Lung (tissue), 12 donors: ENCODE results near the gene SETDB1. TPM values are rescaled to one million over a fixed set of nuclear protein-coding genes. Genes with fewer than 3 reads are reported as not detected.

Experiments
- ATAC-seq: fragments of 200-7000 bp; cut with Tn5 transposase; one replicate; pipeline ENCODE4 v1.9.1; 2020; ENCODE audit warnings: moderate number of reproducible peaks; ENCODE audit not compliant: insufficient read depth, low FRiP score
- DNase-seq, 3 donors: peaks; one replicate each; pipeline ENCODE4 v3.0.0-alpha.2; 2013 to 2017
- H3K27ac ChIP-seq, 2 donors: one replicate each; pipeline ENCODE4 v1.5.1; 2013; ENCODE audit warnings: mild to moderate bottlenecking in 2 of 2, moderate library complexity in 2 of 2, control low read depth in 1 of 2, inconsistent platforms in 1 of 2, low read depth in 1 of 2, low read length in 1 of 2
- H3K27me3 ChIP-seq, 3 donors: one replicate each; pipeline ENCODE4 v1.5.1; 2013; ENCODE audit warnings: low read length in 2 of 3; ENCODE audit not compliant: control insufficient read depth in 3 of 3, insufficient read depth in 3 of 3
- H3K36me3 ChIP-seq, 4 donors: one replicate each; pipeline ENCODE4 v1.5.1; 2013; ENCODE audit warnings: low read length in 4 of 4, mild to moderate bottlenecking in 1 of 4, moderate library complexity in 1 of 4; ENCODE audit not compliant: control insufficient read depth in 4 of 4, insufficient read depth in 4 of 4
- H3K4me1 ChIP-seq, 5 donors: one replicate each; pipeline ENCODE4 v1.5.1; 2013; ENCODE audit warnings: low read length in 5 of 5, mild to moderate bottlenecking in 2 of 5, moderate library complexity in 1 of 5; ENCODE audit not compliant: control insufficient read depth in 5 of 5, insufficient read depth in 5 of 5
- H3K4me3 ChIP-seq: one replicate; pipeline ENCODE4 v1.5.1; 2013; ENCODE audit warnings: mild to moderate bottlenecking, control low read depth, moderate library complexity
- H3K9ac ChIP-seq, 2 donors: one replicate each; pipeline ENCODE4 v1.5.1; 2013; ENCODE audit warnings: low read length in 2 of 2, control low read depth in 1 of 2; ENCODE audit not compliant: insufficient read depth in 1 of 2
- H3K9me3 ChIP-seq, 4 donors: one replicate each; pipeline ENCODE4 v1.5.1; 2013; ENCODE audit warnings: low read length in 3 of 4, mild to moderate bottlenecking in 1 of 4, moderate library complexity in 1 of 4; ENCODE audit not compliant: control insufficient read depth in 4 of 4, insufficient read depth in 3 of 4
- WGBS, 2 donors: extraction: QIAGEN DNeasy Blood & Tissue Kit; methylation state at CpG; one replicate each; pipeline ENCODE4 v1.1.7; 2013; 5-methylcytosine and 5-hydroxymethylcytosine counted together
- polyA plus RNA-seq, 2 donors: library from polyadenylated mRNA; stranded (reverse); fragments of 200-250 nt; gene quantifications; one replicate each; pipeline ENCODE4 v1.2.1, GENCODE V29; 2013
- total RNA-seq, 2 donors: library from RNA; depleted of rRNA in 1 of 2; stranded (reverse); fragments of >200 nt in 1 of 2; gene quantifications; one replicate each; pipeline ENCODE4 v1.2.1, GENCODE V29; 2014 to 2021
- TF ChIP-seq, protein P1 (sequence below): IDR thresholded peaks from 2 replicates; pipeline ENCODE4 v1.5.1; 2012; ENCODE audit warnings: mild to moderate bottlenecking; ENCODE audit errors: control extremely low read depth, extremely low read depth
- donor health status: control.
- donor health status: control.
- donor health status: Bipolar disorder and iron deficiency.
- donor health status: healthy.
- donor health status: DM: yes; HTN: yes; CAD: no.

Gene SETDB1
- total and polyA plus RNA-seq, 4 donors, result 20.0 to 56.2 (median 32.6) TPM

DNA sequence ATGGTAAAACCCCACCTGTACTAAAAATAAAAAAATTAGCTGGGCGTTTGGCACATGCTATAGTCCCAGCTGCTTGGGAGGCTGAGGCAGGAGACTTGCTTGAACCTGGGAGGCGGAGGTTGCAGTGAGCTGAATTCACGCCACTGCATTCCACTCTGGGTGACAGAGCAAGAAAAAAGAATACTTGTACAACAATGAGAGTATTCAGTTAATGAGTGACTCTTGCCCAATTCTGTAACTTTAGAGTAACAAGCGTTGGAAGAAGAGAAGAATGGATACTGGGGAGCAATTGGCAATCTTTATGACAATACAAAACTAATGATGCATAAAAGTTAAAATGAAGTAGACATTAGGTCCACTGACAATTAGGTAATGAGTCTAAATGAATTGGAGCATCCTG lies 66.5 kb downstream of the SETDB1 start:
- Histone ChIP-seq H3K4me1 (no peaks in the 10 kb centered on the region), H3K27ac (no peak overlapping the region), H3K9me3 (no peaks in the 10 kb centered on the region), H3K27me3 (no peaks in the 10 kb centered on the region), H3K36me3 (peaks cover 0 to 8% (median 3%) of the 10 kb centered on the region in 4 donors), H3K4me3 (no peak overlapping the region), H3K9ac (no peak overlapping the region)
- DNase-seq (no peak), ATAC-seq (no peak)
- TF ChIP-seq, protein P1, sequence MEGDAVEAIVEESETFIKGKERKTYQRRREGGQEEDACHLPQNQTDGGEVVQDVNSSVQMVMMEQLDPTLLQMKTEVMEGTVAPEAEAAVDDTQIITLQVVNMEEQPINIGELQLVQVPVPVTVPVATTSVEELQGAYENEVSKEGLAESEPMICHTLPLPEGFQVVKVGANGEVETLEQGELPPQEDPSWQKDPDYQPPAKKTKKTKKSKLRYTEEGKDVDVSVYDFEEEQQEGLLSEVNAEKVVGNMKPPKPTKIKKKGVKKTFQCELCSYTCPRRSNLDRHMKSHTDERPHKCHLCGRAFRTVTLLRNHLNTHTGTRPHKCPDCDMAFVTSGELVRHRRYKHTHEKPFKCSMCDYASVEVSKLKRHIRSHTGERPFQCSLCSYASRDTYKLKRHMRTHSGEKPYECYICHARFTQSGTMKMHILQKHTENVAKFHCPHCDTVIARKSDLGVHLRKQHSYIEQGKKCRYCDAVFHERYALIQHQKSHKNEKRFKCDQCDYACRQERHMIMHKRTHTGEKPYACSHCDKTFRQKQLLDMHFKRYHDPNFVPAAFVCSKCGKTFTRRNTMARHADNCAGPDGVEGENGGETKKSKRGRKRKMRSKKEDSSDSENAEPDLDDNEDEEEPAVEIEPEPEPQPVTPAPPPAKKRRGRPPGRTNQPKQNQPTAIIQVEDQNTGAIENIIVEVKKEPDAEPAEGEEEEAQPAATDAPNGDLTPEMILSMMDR, result no peak
- 71 to 79% methylated on average over 4 of the region's 4 CpGs for WGBS, 2 donors

GRCh38 chr1:150994248-150994647 lies 68.1 kb downstream of the SETDB1 start:
- Histone ChIP-seq H3K36me3 (peaks cover 3 to 24% (median 11%) of the 10 kb centered on the region in 4 donors), H3K27ac (no peak overlapping the region), H3K27me3 (no peaks in the 10 kb centered on the region), H3K9ac (no peak overlapping the region), H3K9me3 (no peaks in the 10 kb centered on the region), H3K4me1 (no peaks in the 10 kb centered on the region), H3K4me3 (no peak overlapping the region)
- DNase-seq (no peak), ATAC-seq (no peak)
- 83 to 86% methylated on average over 3 of the region's 3 CpGs for WGBS, 2 donors
- TF ChIP-seq, protein P1, result no peak

- H3K9ac ChIP-seq, result no peak overlapping the region
- H3K4me3 ChIP-seq, result no peak overlapping the region
- DNase-seq (no peak), ATAC-seq (no peak)
- 46 to 73% methylated on average over 4 of the region's 4 CpGs for WGBS, 2 donors
- TF ChIP-seq, protein P1, result no peak
- no peaks in the 10 kb centered on the region for H3K9me3 ChIP-seq
- H3K4me1 ChIP-seq, result no peaks in the 10 kb centered on the region
- peak overlapping the region; percentile 27 to 36 for H3K27ac ChIP-seq
- peaks cover 6 to 27% (median 17%) of the 10 kb centered on the region in 4 donors for H3K36me3 ChIP-seq
- no peaks in the 10 kb centered on the region for H3K27me3 ChIP-seq
Observed at GRCh38 chr1:150995460-150995859, 69.3 kb downstream of the SETDB1 start.

- Histone ChIP-seq H3K4me3 (no peak overlapping the region), H3K9ac (no peak overlapping the region), H3K36me3 (peaks cover 11 to 27% (median 18%) of the 10 kb centered on the region in 4 donors), H3K4me1 (no peaks in the 10 kb centered on the region), H3K27ac (peak overlapping the region; percentile 27 to 36), H3K9me3 (no peaks in the 10 kb centered on the region), H3K27me3 (no peaks in the 10 kb centered on the region)
- ATAC-seq (peak; percentile 77), DNase-seq (peak; percentile 51 to 61 (median 55))
- TF ChIP-seq, protein P1, result peak; percentile 56
- WGBS, 2 donors, result 31 to 52% methylated on average over 9 of the region's 9 CpGs
Observed at GRCh38 chr1:150995896-150996295, 69.7 kb downstream of the SETDB1 start.
